OCI-LY1 (cell line): Measurements from ENCODE around the gene SETDB1.

ENCODE experiments used
- EZH2 ChIP-seq: fragments of 200-600 bp; sonication (generic), shearing (Covaris generic); IDR thresholded peaks from 2 replicates; pipeline ENCODE4 v1.8.0; 2017; ENCODE audit warnings: borderline replicate concordance, mixed run types, mild to moderate bottlenecking, antibody characterized with exemption, low read length, moderate library complexity, mixed read lengths
- TF ChIP-seq, protein P1 (sequence below): fragments of 200-600 bp; sonication (generic), shearing (Covaris generic); IDR thresholded peaks from 2 replicates; pipeline ENCODE4 v1.5.1; 2017; ENCODE audit warnings: mild to moderate bottlenecking, antibody characterized with exemption, low read length, moderate library complexity, mixed read lengths

DNA sequence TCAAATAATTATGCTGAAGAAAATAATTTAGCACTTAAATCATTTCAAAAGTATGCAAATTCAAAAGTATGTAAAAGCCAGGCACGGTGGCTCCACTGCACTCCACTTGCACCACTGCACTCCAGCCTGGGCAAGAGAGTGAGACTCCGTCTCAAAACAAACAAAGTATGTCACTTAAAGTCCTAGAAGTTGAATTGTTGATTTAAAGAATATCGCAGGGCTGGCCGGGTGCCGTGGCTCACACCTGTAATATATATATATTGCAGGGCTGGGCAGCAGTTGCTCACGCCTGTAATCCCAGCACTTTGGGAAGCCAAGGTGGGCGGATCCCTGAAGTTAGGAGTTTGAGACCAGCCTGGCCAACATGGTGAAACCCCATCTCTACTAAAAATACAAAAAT is 8.8 kb upstream of the SETDB1 start:
- TF ChIP-seq EZH2: no peak
- TF ChIP-seq, protein P1, sequence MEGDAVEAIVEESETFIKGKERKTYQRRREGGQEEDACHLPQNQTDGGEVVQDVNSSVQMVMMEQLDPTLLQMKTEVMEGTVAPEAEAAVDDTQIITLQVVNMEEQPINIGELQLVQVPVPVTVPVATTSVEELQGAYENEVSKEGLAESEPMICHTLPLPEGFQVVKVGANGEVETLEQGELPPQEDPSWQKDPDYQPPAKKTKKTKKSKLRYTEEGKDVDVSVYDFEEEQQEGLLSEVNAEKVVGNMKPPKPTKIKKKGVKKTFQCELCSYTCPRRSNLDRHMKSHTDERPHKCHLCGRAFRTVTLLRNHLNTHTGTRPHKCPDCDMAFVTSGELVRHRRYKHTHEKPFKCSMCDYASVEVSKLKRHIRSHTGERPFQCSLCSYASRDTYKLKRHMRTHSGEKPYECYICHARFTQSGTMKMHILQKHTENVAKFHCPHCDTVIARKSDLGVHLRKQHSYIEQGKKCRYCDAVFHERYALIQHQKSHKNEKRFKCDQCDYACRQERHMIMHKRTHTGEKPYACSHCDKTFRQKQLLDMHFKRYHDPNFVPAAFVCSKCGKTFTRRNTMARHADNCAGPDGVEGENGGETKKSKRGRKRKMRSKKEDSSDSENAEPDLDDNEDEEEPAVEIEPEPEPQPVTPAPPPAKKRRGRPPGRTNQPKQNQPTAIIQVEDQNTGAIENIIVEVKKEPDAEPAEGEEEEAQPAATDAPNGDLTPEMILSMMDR: no peak
